OCI-LY3 (cell line): ENCODE results near the gene TRIM29.
A peak's percentile ranks its signal among the peaks of the same experiment; 100 is the strongest.

ENCODE experiments used
- H2AFZ ChIP-seq: fragments of 200-600, 300-600 bp; shearing (Covaris generic); 2 replicates; pipeline ENCODE4 v1.6.0; 2014; ENCODE audit warnings: antibody characterized with exemption, low read depth, low read length
- H3K27ac ChIP-seq: fragments of 200-600, 300-600 bp; sonication (generic); 2 replicates; pipeline ENCODE4 v1.5.1; 2014; ENCODE audit warnings: mild to moderate bottlenecking, low read length, moderate library complexity, mixed read lengths
- H3K27me3 ChIP-seq: fragments of 200-600, 300-600 bp; sonication (generic); 2 replicates; pipeline ENCODE4 v1.6.1; 2014; ENCODE audit warnings: low read depth, low read length, mixed read lengths
- H3K36me3 ChIP-seq: fragments of 200-600, 300-600 bp; sonication (generic); replicated peaks from 2 replicates; pipeline ENCODE3; 2014; ENCODE audit warnings: low read depth, low read length, mixed read lengths
- H3K4me1 ChIP-seq: fragments of 300-600, 200-600 bp; sonication (generic); 2 replicates; pipeline ENCODE4 v1.6.1; 2014; ENCODE audit warnings: low read length, mixed read lengths
- H3K4me2 ChIP-seq: fragments of 200-600, 300-600 bp; sonication (generic); 2 replicates; pipeline ENCODE4 v1.6.1; 2014; ENCODE audit warnings: low read length, mixed read lengths
- H3K4me3 ChIP-seq: fragments of 300-600, 200-600 bp; sonication (generic); 2 replicates; pipeline ENCODE4 v1.5.1; 2014; ENCODE audit warnings: antibody characterized with exemption, mild to moderate bottlenecking, low read length, moderate library complexity
- H3K79me2 ChIP-seq: fragments of 300-600, 200-600 bp; shearing (Covaris generic); 2 replicates; pipeline ENCODE4 v1.6.1; 2014; ENCODE audit warnings: mild to moderate bottlenecking, low read length, mixed read lengths
- H3K9ac ChIP-seq: fragments of 300-600, 200-600 bp; shearing (Covaris generic); 2 replicates; pipeline ENCODE4 v1.6.0; 2014; ENCODE audit warnings: mild to moderate bottlenecking, low read length, moderate library complexity
- H3K9me3 ChIP-seq: fragments of 200-600, 300-600 bp; shearing (Covaris generic); 2 replicates; pipeline ENCODE4 v1.6.1; 2014; ENCODE audit warnings: low read length, mixed read lengths; ENCODE audit not compliant: insufficient read depth
- H4K20me1 ChIP-seq: fragments of 200-600, 300-600 bp; sonication (generic); 2 replicates; pipeline ENCODE4 v1.6.1; 2016; ENCODE audit warnings: low read length, mixed read lengths; ENCODE audit not compliant: insufficient read depth
- CTCF ChIP-seq: fragments of 200-600, 300-600 bp; sonication (generic); IDR thresholded peaks from 2 replicates; pipeline ENCODE4 v1.5.1; 2014; ENCODE audit warnings: antibody characterized with exemption, low read length, low read depth
- EZH2phosphoT487 ChIP-seq: fragments of 200-600 bp; shearing (Covaris generic); IDR thresholded peaks from 2 replicates; pipeline ENCODE4 v1.6.1; 2018; ENCODE audit warnings: antibody characterized with exemption, mixed run types, low read depth

TRIM29 gene

GRCh38 chr11:120068114-120068573 lies 69.8 kb downstream of the TRIM29 start:
- no peaks in the 10 kb centered on the region for H3K36me3 ChIP-seq
- H3K4me1 ChIP-seq = peaks cover 25% of the 10 kb centered on the region
- TF ChIP-seq EZH2phosphoT487 = no peak
- H4K20me1 ChIP-seq = no peaks in the 10 kb centered on the region
- H3K9me3 ChIP-seq = no peaks in the 10 kb centered on the region
- H3K4me2 ChIP-seq = peak overlapping the region; percentile 48
- no peak overlapping the region for H3K9ac ChIP-seq
- H3K79me2 ChIP-seq = no peaks in the 10 kb centered on the region
- H2AFZ ChIP-seq = 0 out of 2 replicates have a peak overlapping the region, but pooled peaks have one; percentile 58
- peaks cover 15% of the 10 kb centered on the region for H3K27me3 ChIP-seq
- no peak overlapping the region for H3K4me3 ChIP-seq
- no peak overlapping the region for H3K27ac ChIP-seq

- H3K79me2 ChIP-seq = no peaks in the 10 kb centered on the region
- H2AFZ ChIP-seq = no peak overlapping the region
- peaks cover 15% of the 10 kb centered on the region for H3K27me3 ChIP-seq
- no peak overlapping the region for H3K4me3 ChIP-seq
- no peaks in the 10 kb centered on the region for H4K20me1 ChIP-seq
- TF ChIP-seq EZH2phosphoT487 (no peak), CTCF (no peak)
- peak overlapping the region; percentile 48 for H3K4me2 ChIP-seq
- no peak overlapping the region for H3K9ac ChIP-seq
- no peak overlapping the region for H3K27ac ChIP-seq
- no peaks in the 10 kb centered on the region for H3K9me3 ChIP-seq
- peaks cover 25% of the 10 kb centered on the region for H3K4me1 ChIP-seq
- H3K36me3 ChIP-seq = no peaks in the 10 kb centered on the region
These were observed 70.3 kb downstream of the TRIM29 start for GRCh38 chr11:120067438-120068113.

GRCh38 chr11:120066738-120067437 lies 71.0 kb downstream of the TRIM29 start:
- H3K4me3 ChIP-seq = no peak overlapping the region
- H4K20me1 ChIP-seq = no peaks in the 10 kb centered on the region
- H3K27ac ChIP-seq = no peak overlapping the region
- H3K4me2 ChIP-seq = peak overlapping the region; percentile 22; the same call in 1 of the 2 replicates
- H2AFZ ChIP-seq = no peak overlapping the region
- peaks cover 25% of the 10 kb centered on the region for H3K4me1 ChIP-seq
- H3K79me2 ChIP-seq = no peaks in the 10 kb centered on the region
- no peaks in the 10 kb centered on the region for H3K36me3 ChIP-seq
- no peaks in the 10 kb centered on the region for H3K9me3 ChIP-seq
- H3K27me3 ChIP-seq = peaks cover 15% of the 10 kb centered on the region
- no peak overlapping the region for H3K9ac ChIP-seq
- TF ChIP-seq EZH2phosphoT487 (no peak), CTCF (no peak)

- H3K9me3 ChIP-seq = no peaks in the 10 kb centered on the region
- H3K79me2 ChIP-seq = no peaks in the 10 kb centered on the region
- H3K4me2 ChIP-seq = no peak overlapping the region
- no peak overlapping the region for H3K4me3 ChIP-seq
- TF ChIP-seq EZH2phosphoT487 (no peak), CTCF (no peak)
- H3K36me3 ChIP-seq = no peaks in the 10 kb centered on the region
- no peak overlapping the region for H3K27ac ChIP-seq
- H3K27me3 ChIP-seq = peaks cover 15% of the 10 kb centered on the region
- H3K4me1 ChIP-seq = peaks cover 25% of the 10 kb centered on the region
- no peak overlapping the region for H3K9ac ChIP-seq
- no peak overlapping the region for H2AFZ ChIP-seq
- no peaks in the 10 kb centered on the region for H4K20me1 ChIP-seq
These were observed 72.0 kb downstream of the TRIM29 start for GRCh38 chr11:120065876-120066275.
